ENCODE results near the gene DGKB. TPM values are rescaled to one million over a fixed set of nuclear protein-coding genes. Genes with fewer than 3 reads are reported as not detected.

The DGKB gene
- total RNA-seq, 4 donors from 2014 or later: 0.78 to 2.5 (median 1.5) TPM

- no peaks in the 10 kb centered on the region for H3K9me3 ChIP-seq
- TF ChIP-seq POLR2A (IDR thresholded peaks at IDR 0.05): no peak
- no peak for TF ChIP-seq EP300 (IDR thresholded peaks at IDR 0.05)
- no peak for TF ChIP-seq CTCF (IDR thresholded peaks at IDR 0.05)
- H3K27me3 ChIP-seq: no peaks in the 10 kb centered on the region
- WGBS, 2 donors: 21 to 29% methylated on average over 1 of the region's 1 CpG
- DNase-seq (ENCODE audit: low spot score in 2 of 2): no peak
- H3K27ac ChIP-seq: no peak overlapping the region
- no peaks in the 10 kb centered on the region for H3K4me1 ChIP-seq
- no peak overlapping the region for H3K4me3 ChIP-seq
- H3K36me3 ChIP-seq: no peaks in the 10 kb centered on the region
Measured at GRCh38 chr7:14754631-14755030, 147.9 kb downstream of the DGKB start.

DNA sequence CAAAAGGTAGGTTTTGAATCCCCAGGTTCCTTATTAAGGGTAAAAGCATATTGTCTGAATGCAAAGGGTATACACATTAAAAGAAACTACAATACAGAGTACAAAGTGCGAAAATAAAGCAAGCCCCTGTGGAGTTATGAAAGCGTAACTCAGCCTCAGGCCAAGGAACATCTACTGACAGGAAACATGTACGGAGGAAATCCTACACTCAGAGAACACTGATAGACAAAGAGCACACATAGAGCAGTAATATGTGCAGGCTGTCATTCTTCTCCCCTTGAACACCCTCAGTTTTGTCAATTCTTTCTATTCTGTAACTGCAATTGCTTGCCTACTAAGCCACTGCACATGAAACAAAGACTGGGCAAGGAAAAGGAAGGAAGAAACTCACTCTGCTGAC, 150.2 kb downstream of the DGKB start:
- Histone ChIP-seq H3K27ac (no peak overlapping the region), H3K9me3 (no peaks in the 10 kb centered on the region)
- 69 to 80% methylated on average over 3 of the region's 3 CpGs for WGBS, 2 donors

DNA sequence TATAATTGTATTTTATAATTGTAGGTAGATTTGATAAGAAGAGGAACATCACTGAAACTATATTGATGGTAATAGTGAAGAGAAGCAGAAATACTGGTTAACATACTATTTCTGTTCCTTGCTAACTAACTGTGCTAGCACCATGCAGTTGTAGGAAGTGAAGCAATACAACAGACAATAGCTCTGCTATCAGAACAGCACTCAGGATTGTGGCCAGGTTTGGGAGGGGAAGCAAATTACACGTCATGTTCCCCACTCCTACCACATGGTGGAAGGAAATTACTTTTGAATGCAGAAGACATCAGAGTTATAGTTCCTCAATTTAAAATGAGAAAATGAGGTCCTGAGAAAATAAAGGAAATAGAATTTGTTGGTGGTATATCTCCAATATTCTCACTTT, 151.1 kb downstream of the DGKB start:
- 53 to 54% methylated on average over 1 of the region's 1 CpG for WGBS, 2 donors
- Histone ChIP-seq H3K27me3 (no peaks in the 10 kb centered on the region), H3K4me1 (peaks cover 0 to 9% (median 0%) of the 10 kb centered on the region in 4 donors), H3K36me3 (no peaks in the 10 kb centered on the region), H3K27ac (no peak overlapping the region), H3K4me3 (no peak overlapping the region), H3K9me3 (no peaks in the 10 kb centered on the region)
- TF ChIP-seq EP300 (IDR thresholded peaks at IDR 0.05) (no peak), CTCF (IDR thresholded peaks at IDR 0.05) (no peak), POLR2A (IDR thresholded peaks at IDR 0.05) (no peak)
- DNase-seq (ENCODE audit: low spot score in 2 of 2): no peak

More for the DNA sequence above, 150.2 kb downstream of the DGKB start:
- Histone ChIP-seq H3K36me3 (no peaks in the 10 kb centered on the region), H3K4me3 (no peak overlapping the region), H3K4me1 (peaks cover 0 to 9% (median 0%) of the 10 kb centered on the region in 4 donors), H3K27me3 (no peaks in the 10 kb centered on the region)
- no peak for DNase-seq (ENCODE audit: low spot score in 2 of 2)
- TF ChIP-seq POLR2A (IDR thresholded peaks at IDR 0.05): no peak
- TF ChIP-seq CTCF (IDR thresholded peaks at IDR 0.05): no peak
- no peak for TF ChIP-seq EP300 (IDR thresholded peaks at IDR 0.05)

DNA sequence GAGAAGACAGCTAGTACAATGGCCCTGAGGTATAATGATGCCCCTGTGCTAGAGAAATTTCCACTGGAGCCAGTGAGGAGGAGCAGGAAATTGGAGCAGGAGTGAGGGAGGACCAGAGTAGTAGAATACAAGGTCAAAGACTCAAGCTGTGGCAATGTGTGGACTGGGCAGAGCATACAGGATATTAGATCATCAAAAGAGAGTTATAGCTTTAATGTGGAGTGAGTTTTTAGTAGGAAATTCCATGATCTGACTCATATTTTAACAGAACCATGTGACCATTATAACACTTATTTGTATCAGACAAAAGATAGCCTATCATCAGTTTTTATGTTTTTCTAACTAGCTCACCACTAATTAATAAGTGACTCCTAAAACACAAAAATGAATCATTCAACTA, 154.1 kb downstream of the DGKB start:
- H3K36me3 ChIP-seq: no peaks in the 10 kb centered on the region
- peaks cover 0 to 9% (median 0%) of the 10 kb centered on the region in 4 donors for H3K4me1 ChIP-seq
- no peak for DNase-seq (ENCODE audit: low spot score in 2 of 2)
- no peaks in the 10 kb centered on the region for H3K27me3 ChIP-seq
- peak overlapping the region in 1 of 4 donors; percentile 0 for H3K27ac ChIP-seq
- H3K4me3 ChIP-seq: no peak overlapping the region
- TF ChIP-seq CTCF (IDR thresholded peaks at IDR 0.05) (no peak), EP300 (IDR thresholded peaks at IDR 0.05) (no peak), POLR2A (IDR thresholded peaks at IDR 0.05) (no peak)
- H3K9me3 ChIP-seq: peaks cover 0 to 11% (median 0%) of the 10 kb centered on the region in 4 donors

DNA sequence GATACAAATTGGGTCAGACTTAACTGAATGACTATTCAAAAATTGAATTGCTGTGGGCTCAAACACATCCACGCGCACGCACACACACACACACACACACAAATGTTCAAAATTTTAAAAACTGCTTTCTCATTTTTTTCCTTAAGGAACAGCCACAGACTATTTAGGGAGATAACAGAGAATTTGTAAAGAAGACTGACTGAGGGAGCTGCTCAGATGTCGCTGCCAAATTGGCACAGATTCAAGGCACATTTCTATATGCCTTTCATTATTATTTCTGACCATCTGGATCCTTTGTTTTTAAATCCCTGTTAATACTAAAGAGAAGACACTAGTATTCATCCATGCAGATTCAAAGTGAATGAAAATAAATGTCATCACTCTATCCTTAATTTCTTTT, 154.8 kb downstream of the DGKB start:
- peaks cover 0 to 9% (median 0%) of the 10 kb centered on the region in 4 donors for H3K4me1 ChIP-seq
- H3K27me3 ChIP-seq: no peaks in the 10 kb centered on the region
- H3K36me3 ChIP-seq: no peaks in the 10 kb centered on the region
- peak overlapping the region in 1 of 4 donors; percentile 0 for H3K27ac ChIP-seq
- TF ChIP-seq EP300 (IDR thresholded peaks at IDR 0.05) (no peak), CTCF (IDR thresholded peaks at IDR 0.05) (no peak), POLR2A (IDR thresholded peaks at IDR 0.05) (no peak)
- H3K9me3 ChIP-seq: peaks cover 0 to 18% (median 0%) of the 10 kb centered on the region in 4 donors
- WGBS, 2 donors: 33 to 44% methylated on average over 4 of the region's 4 CpGs
- H3K4me3 ChIP-seq: no peak overlapping the region
- DNase-seq (ENCODE audit: low spot score in 2 of 2): no peak
